ACC112 (cell line): ENCODE data around the gene C16orf86.

Experiments used
- H2AFZ ChIP-seq: fragments of 200-600 bp; sonication (generic); one replicate; pipeline ENCODE4 v1.6.0; 2017; ENCODE audit warnings: antibody characterized with exemption, low read length; ENCODE audit not compliant: unreplicated experiment
- H3K27ac ChIP-seq: fragments of 200-600 bp; sonication (generic); 2 replicates; pipeline ENCODE4 v1.5.1; 2014; ENCODE audit warnings: low read depth, mild to moderate bottlenecking, antibody characterized with exemption, low read length, moderate library complexity
- H3K27me3 ChIP-seq: fragments of 200-600 bp; sonication (generic); 2 replicates; pipeline ENCODE4 v1.6.1; 2014; ENCODE audit warnings: mild to moderate bottlenecking, antibody characterized with exemption, low read length, moderate library complexity, mixed read lengths; ENCODE audit not compliant: insufficient read depth
- H3K36me3 ChIP-seq: fragments of 200-600 bp; sonication (generic); 2 replicates; pipeline ENCODE4 v1.6.1; 2016; ENCODE audit warnings: mild to moderate bottlenecking, antibody characterized with exemption, low read length, moderate library complexity, mixed read lengths; ENCODE audit not compliant: insufficient read depth
- H3K4me1 ChIP-seq: fragments of 200-600 bp; sonication (generic); one replicate; pipeline ENCODE4 v1.6.1; 2016; ENCODE audit warnings: low read length, mixed read lengths; ENCODE audit not compliant: insufficient read depth, unreplicated experiment, control insufficient read depth
- H3K4me3 ChIP-seq: fragments of 200-600 bp; sonication (generic); 2 replicates; pipeline ENCODE4 v1.5.1; 2014; ENCODE audit warnings: mild to moderate bottlenecking, low read depth, low read length
- H3K79me2 ChIP-seq: fragments of 200-600 bp; sonication (generic); one replicate; pipeline ENCODE4 v1.6.0; 2016; ENCODE audit warnings: low read length; ENCODE audit not compliant: control insufficient read depth, unreplicated experiment, insufficient read depth

C16orf86 gene

GRCh38 chr16:67661886-67662652, 4.5 kb upstream of the C16orf86 start:
- Histone ChIP-seq H2AFZ (no peak overlapping the region), H3K4me3 (no peak overlapping the region), H3K4me1 (peaks cover 4% of the 10 kb centered on the region), H3K36me3 (no peaks in the 10 kb centered on the region), H3K79me2 (no peaks in the 10 kb centered on the region), H3K27me3 (no peaks in the 10 kb centered on the region), H3K27ac (no peak overlapping the region)

DNA sequence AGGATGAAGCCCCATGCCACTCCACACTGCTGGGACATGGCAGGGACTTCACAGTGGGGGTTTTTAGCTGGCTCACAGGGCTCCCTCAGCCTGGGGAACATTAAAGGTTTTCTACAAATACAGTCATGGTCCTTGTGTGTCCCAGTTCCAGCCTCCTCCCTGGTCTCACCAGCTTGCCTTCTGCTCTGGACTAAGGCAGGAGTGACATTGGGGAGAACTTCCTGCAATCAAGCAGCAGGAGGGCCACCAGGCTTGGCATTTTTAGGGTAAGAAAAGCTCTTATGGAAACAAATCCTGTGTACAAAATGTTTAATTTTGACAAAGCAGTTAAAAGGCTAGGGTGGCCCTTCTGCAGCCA, 4.0 kb upstream of the C16orf86 start:
- Histone ChIP-seq H3K36me3 (no peaks in the 10 kb centered on the region), H3K4me3 (no peak overlapping the region), H3K27ac (no peak overlapping the region), H3K27me3 (no peaks in the 10 kb centered on the region), H3K4me1 (peaks cover 7% of the 10 kb centered on the region), H3K79me2 (no peaks in the 10 kb centered on the region), H2AFZ (no peak overlapping the region)

- Histone ChIP-seq H3K27me3 (no peaks in the 10 kb centered on the region), H3K27ac (no peak overlapping the region), H3K4me1 (peaks cover 8% of the 10 kb centered on the region), H3K79me2 (no peaks in the 10 kb centered on the region), H3K36me3 (no peaks in the 10 kb centered on the region), H2AFZ (no peak overlapping the region), H3K4me3 (no peak overlapping the region)
Measured at GRCh38 chr16:67663151-67663876, 3.3 kb upstream of the C16orf86 start.

DNA sequence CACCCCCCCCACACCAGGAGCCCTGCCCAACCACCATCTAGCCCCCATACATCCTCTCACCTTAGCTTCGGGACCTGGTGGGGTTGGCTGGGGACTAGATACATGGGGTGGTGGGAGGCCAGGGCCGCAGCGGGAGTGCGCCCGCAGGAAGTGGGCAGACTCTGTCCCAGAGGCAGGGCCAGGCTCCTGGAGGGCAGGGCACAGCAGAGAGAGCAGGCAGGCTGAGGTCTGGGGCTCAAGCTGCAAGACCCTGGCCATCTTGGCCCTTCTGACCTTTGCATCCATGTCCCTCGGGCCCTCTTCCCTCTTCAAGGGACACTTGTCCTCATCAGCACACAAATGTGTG, 2.8 kb upstream of the C16orf86 start:
- H3K4me1 ChIP-seq: peaks cover 8% of the 10 kb centered on the region

GRCh38 chr16:67664258-67664657, 2.4 kb upstream of the C16orf86 start:
- H3K4me1 ChIP-seq: peaks cover 5% of the 10 kb centered on the region
- H3K36me3 ChIP-seq: no peaks in the 10 kb centered on the region
- H3K27ac ChIP-seq: no peak overlapping the region
- H3K4me3 ChIP-seq: no peak overlapping the region
- no peaks in the 10 kb centered on the region for H3K27me3 ChIP-seq
- H2AFZ ChIP-seq: no peak overlapping the region
- no peaks in the 10 kb centered on the region for H3K79me2 ChIP-seq

More for the DNA sequence above, 2.8 kb upstream of the C16orf86 start:
- Histone ChIP-seq H3K27me3 (no peaks in the 10 kb centered on the region), H3K36me3 (no peaks in the 10 kb centered on the region), H3K4me3 (no peak overlapping the region), H3K27ac (no peak overlapping the region), H3K79me2 (no peaks in the 10 kb centered on the region), H2AFZ (no peak overlapping the region)

GRCh38 chr16:67664871-67665270, 1.7 kb upstream of the C16orf86 start:
- Histone ChIP-seq H3K27ac (no peak overlapping the region), H3K27me3 (no peaks in the 10 kb centered on the region), H3K79me2 (no peaks in the 10 kb centered on the region), H3K4me3 (no peak overlapping the region), H3K4me1 (peaks cover 4% of the 10 kb centered on the region), H3K36me3 (no peaks in the 10 kb centered on the region), H2AFZ (no peak overlapping the region)

- Histone ChIP-seq H3K27ac (no peak overlapping the region), H2AFZ (no peak overlapping the region), H3K27me3 (no peaks in the 10 kb centered on the region), H3K4me3 (peak overlapping the region; percentile 96), H3K36me3 (no peaks in the 10 kb centered on the region), H3K79me2 (no peaks in the 10 kb centered on the region), H3K4me1 (peaks cover 4% of the 10 kb centered on the region)
Measured at GRCh38 chr16:67665598-67665997, 1.0 kb upstream of the C16orf86 start.

DNA sequence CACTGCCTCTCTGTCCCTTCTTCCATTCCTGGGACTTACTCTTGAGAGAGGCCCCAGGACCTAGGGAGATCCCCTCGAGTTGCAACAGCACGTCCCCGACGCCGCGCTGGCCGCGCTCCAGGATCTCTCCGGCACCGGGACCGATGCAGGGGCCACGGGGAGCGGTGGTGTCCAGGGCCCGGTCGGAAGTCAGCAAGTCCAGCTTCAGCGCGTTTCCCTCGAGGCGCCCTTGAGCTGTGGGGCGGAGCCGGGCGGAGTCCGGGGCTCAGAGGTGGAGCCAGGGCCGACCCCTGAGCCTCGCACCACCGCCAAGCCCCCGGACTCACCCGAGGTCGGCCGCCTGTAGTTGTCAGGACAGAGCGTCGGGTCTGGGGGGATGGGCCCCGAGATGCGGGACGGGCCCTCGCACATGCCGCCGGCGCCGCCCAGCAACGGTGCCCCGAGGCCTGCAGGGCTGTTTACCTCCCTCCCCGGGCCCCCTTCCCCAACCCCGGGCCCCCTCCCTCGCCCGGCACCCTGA, 522 bp upstream of the C16orf86 start:
- Histone ChIP-seq H3K36me3 (no peaks in the 10 kb centered on the region), H3K79me2 (no peaks in the 10 kb centered on the region), H3K4me1 (peaks cover 4% of the 10 kb centered on the region), H3K4me3 (peak overlapping the region; percentile 96), H3K27ac (peak overlapping the region; percentile 56), H2AFZ (peak overlapping the region; percentile 91), H3K27me3 (no peaks in the 10 kb centered on the region)

GRCh38 chr16:67667453-67667816, 821 bp downstream of the C16orf86 start:
- Histone ChIP-seq H2AFZ (peak overlapping the region; percentile 91), H3K27me3 (no peaks in the 10 kb centered on the region), H3K79me2 (no peaks in the 10 kb centered on the region), H3K4me1 (peaks cover 4% of the 10 kb centered on the region), H3K27ac (no peak overlapping the region), H3K36me3 (no peaks in the 10 kb centered on the region), H3K4me3 (peak overlapping the region; percentile 96)

GRCh38 chr16:67667817-67668494, 1.3 kb downstream of the C16orf86 start:
- peak overlapping the region; percentile 96; the same call in 1 of the 2 replicates for H3K4me3 ChIP-seq
- H2AFZ ChIP-seq: peak overlapping the region; percentile 91
- no peaks in the 10 kb centered on the region for H3K36me3 ChIP-seq
- H3K4me1 ChIP-seq: peaks cover 4% of the 10 kb centered on the region
- no peaks in the 10 kb centered on the region for H3K79me2 ChIP-seq
- H3K27ac ChIP-seq: no peak overlapping the region
- no peaks in the 10 kb centered on the region for H3K27me3 ChIP-seq
